Measurements from ENCODE around the gene EGFL7.

The EGFL7 gene

GRCh38 chr9:136664000-136664915 lies 1.5 kb downstream of the EGFL7 start:
- H3K4me3 ChIP-seq = peak overlapping the region in 4 of 10 experiments; percentile 55 to 74 (median 62); a peak in 5 of 20 replicates
- peaks cover 31 to 85% (median 57%) of the 10 kb centered on the region in 11 experiments; a peak in 20 of 22 replicates for H3K27me3 ChIP-seq
- H3K4me2 ChIP-seq = peak overlapping the region; percentile 84 to 100 (median 98)
- H3K36me3 ChIP-seq = no peaks in the 10 kb centered on the region; a peak in 1 of 22 replicates
- peak overlapping the region in 7 of 11 experiments; percentile 60 to 81 (median 73); a peak in 11 of 22 replicates for H3K9ac ChIP-seq
- peaks cover 0 to 67% (median 26%) of the 10 kb centered on the region in 11 experiments; a peak in 18 of 22 replicates for H4K20me1 ChIP-seq
- no peak overlapping the region for H3K27ac ChIP-seq
- TF ChIP-seq Cebpa-rat (IDR thresholded peaks at IDR 0.05) = no peak
- H3K9me3 ChIP-seq (replicated peaks in 1 of 11) = no peaks in the 10 kb centered on the region
- peaks cover 40 to 95% (median 93%) of the 10 kb centered on the region in 10 experiments for H3K4me1 ChIP-seq

GRCh38 chr9:136665111-136665703 lies 2.5 kb downstream of the EGFL7 start:
- Histone ChIP-seq H3K4me2 (peak overlapping the region; percentile 84 to 100 (median 98)), H4K20me1 (peaks cover 0 to 77% (median 35%) of the 10 kb centered on the region in 11 experiments; a peak in 18 of 22 replicates), H3K36me3 (no peaks in the 10 kb centered on the region; a peak in 3 of 22 replicates), H3K9ac (peak overlapping the region; percentile 50 to 81 (median 73)), H3K4me1 (peaks cover 41 to 95% (median 93%) of the 10 kb centered on the region in 10 experiments), H3K9me3 (replicated peaks in 1 of 11) (no peaks in the 10 kb centered on the region), H3K27ac (peak overlapping the region in 8 of 11 experiments; percentile 11 to 32 (median 28); a peak in 7 of 22 replicates), H3K4me3 (peak overlapping the region; percentile 55 to 74 (median 63)), H3K27me3 (peaks cover 26 to 77% (median 49%) of the 10 kb centered on the region in 11 experiments; a peak in 20 of 22 replicates)
- no peak for TF ChIP-seq Cebpa-rat (IDR thresholded peaks at IDR 0.05)

DNA sequence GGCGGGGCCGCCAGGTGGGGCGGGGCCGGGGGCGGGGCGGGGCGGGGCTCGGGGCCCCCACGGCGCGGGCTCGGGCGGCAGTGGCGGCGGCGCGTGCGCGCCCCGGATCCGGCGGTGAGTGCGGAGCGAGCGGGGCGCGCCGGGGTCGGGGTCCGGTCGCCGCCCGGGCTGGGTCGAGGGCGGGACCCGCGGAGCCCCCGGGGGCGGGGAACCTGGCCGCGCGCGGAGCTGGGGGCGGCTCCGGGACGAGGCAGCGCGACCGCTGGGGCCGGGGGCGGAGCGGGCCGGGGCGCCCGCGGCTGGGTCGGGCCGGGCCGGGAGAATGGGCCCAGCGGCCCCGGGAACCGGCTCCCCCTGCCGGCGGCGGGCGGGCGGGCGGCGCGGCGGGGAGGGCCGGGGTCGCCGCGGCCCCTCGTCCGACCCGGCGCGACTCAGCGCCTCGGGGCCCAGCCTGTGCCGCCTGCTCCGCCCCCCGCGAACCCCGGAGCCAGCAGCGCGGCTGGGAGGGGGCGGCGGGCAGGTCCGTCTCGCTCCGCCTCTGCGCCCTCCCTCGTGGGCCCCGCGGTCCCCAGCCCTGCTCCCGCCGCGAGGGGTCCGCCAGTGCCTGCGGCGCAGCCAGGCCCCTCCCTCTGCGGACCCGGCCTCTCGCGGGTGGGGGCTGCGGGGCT lies 3.1 kb downstream of the EGFL7 start:
- Histone ChIP-seq H3K36me3 (no peaks in the 10 kb centered on the region; a peak in 3 of 22 replicates), H3K27ac (peak overlapping the region; percentile 19 to 61 (median 47); a peak in 17 of 22 replicates), H3K9me3 (replicated peaks in 1 of 11) (no peaks in the 10 kb centered on the region), H3K4me1 (peaks cover 46 to 95% (median 93%) of the 10 kb centered on the region in 10 experiments), H3K27me3 (peaks cover 26 to 71% (median 46%) of the 10 kb centered on the region in 11 experiments; a peak in 20 of 22 replicates), H4K20me1 (peaks cover 0 to 81% (median 37%) of the 10 kb centered on the region in 11 experiments; a peak in 18 of 22 replicates), H3K9ac (peak overlapping the region; percentile 57 to 81 (median 74); a peak in 21 of 22 replicates), H3K4me3 (peak overlapping the region; percentile 55 to 74 (median 63)), H3K4me2 (peak overlapping the region; percentile 84 to 100 (median 98))
- TF ChIP-seq Cebpa-rat (IDR thresholded peaks at IDR 0.05) = no peak

- H3K4me2 ChIP-seq = peak overlapping the region; percentile 84 to 100 (median 98)
- H3K4me3 ChIP-seq = peak overlapping the region; percentile 55 to 74 (median 63)
- peak overlapping the region in 8 of 11 experiments; percentile 35 to 61 (median 48); a peak in 14 of 22 replicates for H3K27ac ChIP-seq
- H3K27me3 ChIP-seq = peaks cover 26 to 63% (median 46%) of the 10 kb centered on the region in 11 experiments; a peak in 20 of 22 replicates
- H3K4me1 ChIP-seq = peaks cover 51 to 95% (median 93%) of the 10 kb centered on the region in 10 experiments
- H4K20me1 ChIP-seq = peaks cover 5 to 81% (median 40%) of the 10 kb centered on the region in 11 experiments; a peak in 19 of 22 replicates
- H3K9me3 ChIP-seq (replicated peaks in 1 of 11) = no peaks in the 10 kb centered on the region
- TF ChIP-seq Cebpa-rat (IDR thresholded peaks at IDR 0.05) = no peak
- peak overlapping the region; percentile 57 to 81 (median 74); a peak in 21 of 22 replicates for H3K9ac ChIP-seq
- H3K36me3 ChIP-seq = no peaks in the 10 kb centered on the region; a peak in 3 of 22 replicates
Measured at GRCh38 chr9:136666372-136667213, 3.9 kb downstream of the EGFL7 start.

DNA sequence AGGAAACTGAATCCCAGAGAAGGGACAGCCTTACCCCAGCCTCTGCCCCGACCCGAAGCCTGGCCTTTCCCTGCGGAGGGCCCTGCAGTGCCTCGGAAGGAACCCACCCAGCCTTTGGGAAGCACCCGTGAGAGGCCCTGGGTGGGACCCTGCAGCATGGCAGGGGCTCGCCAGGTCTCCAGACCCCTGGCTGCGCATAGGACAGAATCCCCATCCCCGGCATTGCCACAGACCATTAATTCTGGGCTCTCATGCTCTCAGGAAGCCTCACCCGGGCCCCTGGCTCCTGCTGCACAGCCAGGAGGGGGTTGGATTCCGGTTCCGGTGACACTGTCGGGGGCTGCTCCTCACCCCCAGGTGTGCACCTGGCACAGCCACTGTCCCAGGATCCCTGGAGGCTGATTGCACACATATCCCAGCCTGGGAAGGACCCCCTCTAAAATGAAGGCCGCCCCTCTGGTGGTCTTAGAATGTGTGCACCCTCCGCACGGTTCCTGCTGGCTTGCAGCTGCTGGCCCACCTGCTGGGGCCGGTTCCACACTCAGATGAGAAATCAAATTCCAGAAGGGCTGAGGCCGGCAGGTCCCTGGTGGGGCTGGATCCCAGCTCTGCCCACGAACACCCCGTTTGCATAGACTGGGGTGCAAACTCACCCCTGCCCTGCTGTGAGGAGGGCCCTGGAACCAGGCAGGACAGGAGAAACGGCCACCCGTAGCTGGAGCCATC lies 4.7 kb downstream of the EGFL7 start:
- Histone ChIP-seq H3K36me3 (peaks cover 0 to 4% (median 0%) of the 10 kb centered on the region in 11 experiments; a peak in 5 of 22 replicates), H3K9me3 (replicated peaks in 1 of 11) (no peaks in the 10 kb centered on the region), H3K4me3 (no peak overlapping the region), H3K4me2 (peak overlapping the region; percentile 84 to 100 (median 98)), H3K9ac (peak overlapping the region in 3 of 11 experiments; percentile 24 to 77 (median 73); a peak in 3 of 22 replicates), H3K4me1 (peaks cover 59 to 95% (median 94%) of the 10 kb centered on the region in 10 experiments), H3K27me3 (peaks cover 26 to 57% (median 46%) of the 10 kb centered on the region in 11 experiments; a peak in 20 of 22 replicates), H4K20me1 (peaks cover 13 to 88% (median 48%) of the 10 kb centered on the region in 11 experiments; a peak in 21 of 22 replicates), H3K27ac (no peak overlapping the region)
- no peak for TF ChIP-seq Cebpa-rat (IDR thresholded peaks at IDR 0.05)

DNA sequence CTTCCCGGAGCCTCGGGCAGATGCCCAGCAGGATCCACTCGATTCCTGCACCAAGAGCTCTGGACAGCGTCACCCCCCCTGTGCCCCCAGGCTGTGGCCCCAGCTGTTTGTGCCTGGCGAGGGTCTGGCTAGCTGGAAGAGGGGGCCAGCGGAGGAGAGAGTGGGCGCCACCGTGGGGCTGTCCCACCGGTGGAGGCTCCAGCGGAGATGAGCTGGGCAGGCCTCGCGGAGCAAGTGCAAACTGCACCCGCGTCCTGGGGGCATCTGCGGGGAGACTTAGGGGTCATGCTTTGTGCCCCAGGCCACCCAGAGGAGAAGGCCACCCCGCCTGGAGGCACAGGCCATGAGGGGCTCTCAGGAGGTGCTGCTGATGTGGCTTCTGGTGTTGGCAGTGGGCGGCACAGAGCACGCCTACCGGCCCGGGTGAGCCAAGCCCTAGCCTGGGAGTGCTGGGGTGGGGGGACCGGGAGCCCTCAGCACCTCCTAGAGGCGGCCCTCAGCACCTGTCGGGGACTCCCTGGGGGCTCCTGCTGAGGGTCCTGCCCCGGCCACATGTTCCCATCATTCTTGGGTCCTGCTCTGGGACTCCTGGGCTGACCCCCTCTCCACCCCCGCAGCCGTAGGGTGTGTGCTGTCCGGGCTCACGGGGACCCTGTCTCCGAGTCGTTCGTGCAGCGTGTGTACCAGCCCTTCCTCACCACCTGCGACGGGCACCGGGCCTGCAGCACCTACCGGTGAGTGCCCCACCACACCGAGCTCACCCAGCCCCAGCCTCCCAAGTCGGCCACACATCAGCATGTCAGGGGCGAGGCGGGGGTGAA lies 5.4 kb downstream of the EGFL7 start:
- Histone ChIP-seq H4K20me1 (peaks cover 19 to 91% (median 54%) of the 10 kb centered on the region in 11 experiments; a peak in 21 of 22 replicates), H3K27me3 (peaks cover 26 to 49% (median 41%) of the 10 kb centered on the region in 11 experiments; a peak in 20 of 22 replicates), H3K4me3 (no peak overlapping the region; a peak in 1 of 20 replicates), H3K4me2 (peak overlapping the region; percentile 9 to 100 (median 98); a peak in 20 of 22 replicates), H3K4me1 (peaks cover 56 to 95% (median 93%) of the 10 kb centered on the region in 10 experiments), H3K9me3 (replicated peaks in 1 of 11) (no peaks in the 10 kb centered on the region), H3K27ac (no peak overlapping the region), H3K36me3 (peaks cover 0 to 10% (median 4%) of the 10 kb centered on the region in 11 experiments; a peak in 19 of 22 replicates), H3K9ac (peak overlapping the region in 2 of 11 experiments; percentile 4 to 44; a peak in 2 of 22 replicates)
- TF ChIP-seq Cebpa-rat (IDR thresholded peaks at IDR 0.05) = no peak

All from BLaER1 treated with 17β-estradiol and CSF1 and Interleukin-3, amounts not matched to agents 10 nM and 100 nM (cell line).